CD4-positive, alpha-beta T cell (primary cell): ENCODE results near the gene SEL1L. TPM values are rescaled to one million over a fixed set of nuclear protein-coding genes. Genes with fewer than 3 reads are reported as not detected.

ENCODE experiments used
- ATAC-seq: fragments of 200-7000 bp; cut with Tn5 transposase; one replicate; pipeline ENCODE4 v1.10.0; 2022; ENCODE audit warnings: mild to moderate bottlenecking; ENCODE audit not compliant: poor library complexity
- CTCF ChIA-PET: fragments of 350-600 bp; sonication (Branson Sonifier 250); formaldehyde crosslinking; loops from one replicate; lab custom pipeline; 2021; ENCODE audit warnings: antibody characterized with exemption, inconsistent platforms; lab: Charles Lee
- POLR2A ChIA-PET: fragments of 350-600 bp; sonication (Branson Sonifier 250); formaldehyde crosslinking; loops from one replicate; lab custom pipeline; 2021; ENCODE audit warnings: antibody characterized with exemption, inconsistent platforms; lab: Charles Lee
- DNase-seq, 14 experiments: peaks; one replicate each; pipeline ENCODE4 v3.0.0-alpha.2; 2013 to 2020; ENCODE audit warnings: mixed read lengths in 2 of 14
- H3K27ac ChIP-seq, 2 donors: one replicate each; pipeline versions ENCODE4 v1.5.1 to v1.7.0; 2013; ENCODE audit warnings: low read length in 2 of 2, low read depth in 1 of 2, mild to moderate bottlenecking in 1 of 2
- H3K27me3 ChIP-seq, 2 experiments: 1 replicate in 1 of 2; 2 replicates in 1 of 2; pipeline versions ENCODE4 v1.6.1 to v1.7.0; 2013; ENCODE audit warnings: low read length in 2 of 2, control low read depth in 1 of 2, mild to moderate bottlenecking in 1 of 2, moderate library complexity in 1 of 2; ENCODE audit not compliant: insufficient read depth in 2 of 2, control insufficient read depth in 1 of 2
- H3K36me3 ChIP-seq: one replicate; pipeline ENCODE4 v1.6.1; 2013; ENCODE audit warnings: low read length, control low read depth; ENCODE audit not compliant: insufficient read depth
- H3K4me1 ChIP-seq: one replicate; pipeline ENCODE4 v1.6.1; 2013; ENCODE audit warnings: low read length, control low read depth; ENCODE audit not compliant: insufficient read depth
- H3K4me3 ChIP-seq: one replicate; pipeline ENCODE4 v1.5.1; 2013; ENCODE audit warnings: mild to moderate bottlenecking, low read length, moderate library complexity
- H3K9me3 ChIP-seq, 2 experiments: 1 replicate in 1 of 2; 2 replicates in 1 of 2; pipeline versions ENCODE4 v1.6.1 to v1.7.0; 2013; ENCODE audit warnings: low read length in 2 of 2, mild to moderate bottlenecking in 2 of 2, control low read depth in 1 of 2, moderate library complexity in 1 of 2; ENCODE audit not compliant: control insufficient read depth in 1 of 2, insufficient read depth in 1 of 2
- H3K27ac Mint-ChIP-seq: one replicate; pipeline ENCODE4 v1.8.0; 2020; ENCODE audit warnings: mixed read lengths
- H3K27me3 Mint-ChIP-seq: one replicate; pipeline ENCODE4 v1.8.0; 2021; ENCODE audit warnings: mixed read lengths
- H3K36me3 Mint-ChIP-seq: one replicate; pipeline ENCODE4 v1.8.0; 2021; ENCODE audit warnings: low read depth, mixed read lengths
- H3K4me1 Mint-ChIP-seq: one replicate; pipeline ENCODE4 v1.8.0; 2021; ENCODE audit warnings: low read depth, mixed read lengths
- H3K4me3 Mint-ChIP-seq: one replicate; pipeline ENCODE4 v1.8.0; 2020; ENCODE audit warnings: mild to moderate bottlenecking, mixed read lengths
- H3K9me3 Mint-ChIP-seq: one replicate; pipeline ENCODE4 v1.8.0; 2020; ENCODE audit warnings: mixed read lengths
- intact Hi-C, 2 experiments: fragments of 100-400 bp; cut with DNase I in 1 of 2; cut with micrococcal nuclease in 1 of 2; formaldehyde crosslinking; loops; one replicate each; pipeline versions ENCODE4 v1.15.1 to v1.9.0; 2023 to 2025; cut with DNase I, micrococcal nuclease
- total RNA-seq, 174 experiments: library from RNA in 2 of 174; stranded (reverse) in 2 of 174; gene quantifications; one replicate each; pipeline ENCODE4 v1.2.3 and lab custom pipeline; 2021 to 2026
- TF ChIP-seq, protein P1 (sequence below): fragments of 200-600 bp; IDR thresholded peaks from one replicate; pipeline ENCODE4 v1.8.0; 2022; ENCODE audit warnings: antibody characterized with exemption, mild to moderate bottlenecking

SEL1L gene
- total RNA-seq, 2 experiments from 2014 or later: 40.6 to 46.4 TPM

DNA sequence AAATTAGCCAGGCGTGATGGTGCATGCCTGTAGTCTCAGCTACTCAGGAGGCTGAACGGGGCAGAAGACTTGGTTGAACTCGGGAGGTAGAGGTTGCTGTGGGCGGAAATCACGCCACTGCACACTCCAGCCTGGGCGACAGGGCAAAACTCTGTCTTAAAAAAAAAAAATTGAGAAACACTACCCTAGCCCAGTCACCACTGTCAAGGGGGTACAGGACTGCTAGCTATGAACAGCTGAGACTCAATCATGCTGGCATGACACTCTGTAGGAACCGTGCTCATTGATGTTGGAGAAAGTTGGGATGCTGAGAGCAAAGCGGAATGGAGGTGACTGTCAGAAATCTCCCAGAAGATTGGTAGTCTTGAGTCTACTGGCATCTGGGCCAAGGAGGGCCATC is 75.3 kb downstream of the SEL1L start:
- Histone ChIP-seq H3K27me3 (no peaks in the 10 kb centered on the region), H3K4me3 (no peak overlapping the region), H3K9me3 (no peaks in the 10 kb centered on the region), H3K36me3 (no peaks in the 10 kb centered on the region), H3K27ac (no peak overlapping the region), H3K4me1 (no peaks in the 10 kb centered on the region)
- H3K9me3 Mint-ChIP-seq: no peaks in the 10 kb centered on the region
- intact Hi-C loops: no loop called here
- TF ChIP-seq, protein P1, sequence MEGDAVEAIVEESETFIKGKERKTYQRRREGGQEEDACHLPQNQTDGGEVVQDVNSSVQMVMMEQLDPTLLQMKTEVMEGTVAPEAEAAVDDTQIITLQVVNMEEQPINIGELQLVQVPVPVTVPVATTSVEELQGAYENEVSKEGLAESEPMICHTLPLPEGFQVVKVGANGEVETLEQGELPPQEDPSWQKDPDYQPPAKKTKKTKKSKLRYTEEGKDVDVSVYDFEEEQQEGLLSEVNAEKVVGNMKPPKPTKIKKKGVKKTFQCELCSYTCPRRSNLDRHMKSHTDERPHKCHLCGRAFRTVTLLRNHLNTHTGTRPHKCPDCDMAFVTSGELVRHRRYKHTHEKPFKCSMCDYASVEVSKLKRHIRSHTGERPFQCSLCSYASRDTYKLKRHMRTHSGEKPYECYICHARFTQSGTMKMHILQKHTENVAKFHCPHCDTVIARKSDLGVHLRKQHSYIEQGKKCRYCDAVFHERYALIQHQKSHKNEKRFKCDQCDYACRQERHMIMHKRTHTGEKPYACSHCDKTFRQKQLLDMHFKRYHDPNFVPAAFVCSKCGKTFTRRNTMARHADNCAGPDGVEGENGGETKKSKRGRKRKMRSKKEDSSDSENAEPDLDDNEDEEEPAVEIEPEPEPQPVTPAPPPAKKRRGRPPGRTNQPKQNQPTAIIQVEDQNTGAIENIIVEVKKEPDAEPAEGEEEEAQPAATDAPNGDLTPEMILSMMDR: no peak
- H3K27ac Mint-ChIP-seq: no peak overlapping the region
- ChIA-PET POLR2A (no interaction called here), CTCF (no interaction called here)
- DNase-seq (no peak), ATAC-seq (no peak)
- H3K4me1 Mint-ChIP-seq: no peaks in the 10 kb centered on the region
- no peak overlapping the region for H3K4me3 Mint-ChIP-seq
- H3K27me3 Mint-ChIP-seq: no peaks in the 10 kb centered on the region
- no peaks in the 10 kb centered on the region for H3K36me3 Mint-ChIP-seq

DNA sequence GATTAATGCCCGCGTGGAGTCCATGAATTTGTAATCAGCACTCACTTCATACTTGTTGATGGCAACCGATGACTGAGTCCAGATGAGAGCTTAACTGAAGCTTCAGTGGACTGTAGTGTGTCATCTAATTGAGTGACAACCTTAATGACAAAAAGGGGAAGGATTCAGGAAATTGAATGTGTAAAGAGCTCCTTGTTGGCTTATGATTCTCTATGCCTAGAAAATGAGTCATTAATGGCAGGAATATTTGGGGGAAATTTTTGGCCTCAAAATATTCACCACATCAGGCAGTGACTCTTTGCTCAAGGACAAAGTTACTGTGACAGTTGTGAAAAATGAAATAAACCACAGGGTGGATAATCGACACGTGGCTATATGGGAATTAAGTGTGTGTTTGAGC is 78.3 kb downstream of the SEL1L start:
- H3K27me3 Mint-ChIP-seq: no peaks in the 10 kb centered on the region
- no peaks in the 10 kb centered on the region for H3K9me3 Mint-ChIP-seq
- no peak for ATAC-seq
- Histone ChIP-seq H3K4me1 (peaks cover 3% of the 10 kb centered on the region), H3K4me3 (no peak overlapping the region), H3K27me3 (no peaks in the 10 kb centered on the region), H3K9me3 (no peaks in the 10 kb centered on the region), H3K36me3 (no peaks in the 10 kb centered on the region), H3K27ac (no peak overlapping the region)
- no peak overlapping the region for H3K4me3 Mint-ChIP-seq
- intact Hi-C loops: no loop called here
- TF ChIP-seq, protein P1: no peak
- POLR2A ChIA-PET: interaction anchor here (0.7 kb wide), 1 partner anchor 9 kb away, joined by 5 read pairs; no protein-coding TSS in a partner anchor
- H3K27ac Mint-ChIP-seq: no peak overlapping the region
- no peaks in the 10 kb centered on the region for H3K36me3 Mint-ChIP-seq
- H3K4me1 Mint-ChIP-seq: no peaks in the 10 kb centered on the region
- peak in 1 of 14 experiments; percentile 35 for DNase-seq
- CTCF ChIA-PET: no interaction called here

DNA sequence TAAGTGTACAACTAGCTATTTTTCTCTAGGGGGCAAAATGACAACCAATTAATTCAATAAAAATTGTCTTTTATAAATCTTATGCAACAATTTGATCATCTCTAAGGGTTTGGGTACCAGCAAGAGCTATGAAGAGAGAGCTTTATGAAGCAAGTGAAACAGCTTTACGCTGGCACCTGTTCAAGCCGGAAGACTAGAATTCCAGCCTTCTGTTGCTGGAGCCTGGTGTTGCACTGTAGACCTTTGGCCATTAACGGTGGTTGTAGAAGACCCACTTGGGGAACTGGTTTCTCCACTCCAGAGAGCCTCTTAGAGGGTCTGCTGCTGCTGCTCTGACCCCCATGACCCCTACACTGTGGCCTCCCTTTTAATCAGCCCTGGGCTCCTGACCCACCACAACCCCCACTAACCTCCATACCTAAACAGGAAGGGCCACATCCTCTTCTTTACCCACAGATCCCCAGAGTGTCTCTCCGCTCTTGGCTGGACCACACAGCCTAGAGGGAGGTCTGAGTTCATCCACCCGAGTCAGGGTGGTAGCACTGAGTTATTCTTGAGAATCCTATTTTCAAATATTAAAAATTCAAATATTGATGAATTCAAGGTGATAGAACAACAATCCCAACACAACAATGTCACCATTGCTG is 79.0 kb downstream of the SEL1L start:
- Histone ChIP-seq H3K27me3 (peaks cover 0 to 4% of the 10 kb centered on the region in 2 experiments), H3K36me3 (no peaks in the 10 kb centered on the region), H3K9me3 (peaks cover 0 to 5% of the 10 kb centered on the region in 2 experiments), H3K27ac (no peak overlapping the region), H3K4me3 (no peak overlapping the region), H3K4me1 (peaks cover 3% of the 10 kb centered on the region)
- H3K4me3 Mint-ChIP-seq: no peak overlapping the region
- TF ChIP-seq, protein P1: no peak
- H3K36me3 Mint-ChIP-seq: no peaks in the 10 kb centered on the region
- DNase-seq: no peak
- H3K27me3 Mint-ChIP-seq: no peaks in the 10 kb centered on the region
- no peaks in the 10 kb centered on the region for H3K9me3 Mint-ChIP-seq
- intact Hi-C loops: no loop called here
- no peak for ATAC-seq
- CTCF ChIA-PET: no interaction called here
- H3K27ac Mint-ChIP-seq: no peak overlapping the region
- POLR2A ChIA-PET: interaction anchor here (0.7 kb wide), 1 partner anchor 10 kb away, joined by 5 read pairs; no protein-coding TSS in a partner anchor
- no peaks in the 10 kb centered on the region for H3K4me1 Mint-ChIP-seq
